DOHH2 (cell line): Measurements from ENCODE around the gene CDC42BPA.

Experiments used
- H3F3A ChIP-seq: fragments of 200-600 bp; sonication (generic), shearing (Covaris generic); 2 replicates; pipeline ENCODE4 v1.6.0; 2016; ENCODE audit warnings: antibody characterized with exemption, mild to moderate bottlenecking; ENCODE audit not compliant: control insufficient read depth, insufficient read depth
- H3K27ac ChIP-seq: fragments of 200-600 bp; sonication (generic); 2 replicates; pipeline ENCODE4 v1.5.1; 2014; ENCODE audit warnings: low read depth, mild to moderate bottlenecking, low read length, moderate library complexity
- H3K27me3 ChIP-seq: fragments of 200-600 bp; sonication (generic); 2 replicates; pipeline ENCODE4 v1.6.1; 2014; ENCODE audit warnings: mild to moderate bottlenecking, low read length, mixed read lengths; ENCODE audit not compliant: control insufficient read depth
- H3K36me3 ChIP-seq: fragments of 200-600 bp; sonication (generic); 2 replicates; pipeline ENCODE4 v1.6.1; 2014; ENCODE audit warnings: mild to moderate bottlenecking, low read length, moderate library complexity, mixed read lengths; ENCODE audit not compliant: control insufficient read depth
- H3K4me1 ChIP-seq: fragments of 200-600 bp; sonication (generic); 2 replicates; pipeline ENCODE4 v1.6.1; 2014; ENCODE audit warnings: mild to moderate bottlenecking, low read length, mixed read lengths; ENCODE audit not compliant: control insufficient read depth
- H3K4me2 ChIP-seq: fragments of 200-600 bp; sonication (generic); 2 replicates; pipeline ENCODE4 v1.6.0; 2014; ENCODE audit warnings: mild to moderate bottlenecking, low read length, moderate library complexity
- H3K4me3 ChIP-seq: fragments of 200-600 bp; sonication (generic); 2 replicates; pipeline ENCODE4 v1.5.1; 2014; ENCODE audit warnings: mild to moderate bottlenecking, low read length, mixed read lengths
- H3K79me2 ChIP-seq: fragments of 200-600 bp; sonication (generic); 2 replicates; pipeline ENCODE4 v1.6.1; 2014; ENCODE audit warnings: mild to moderate bottlenecking, low read length, mixed read lengths; ENCODE audit not compliant: control insufficient read depth
- H3K9me2 ChIP-seq: fragments of 200-600 bp; sonication (generic); replicated peaks from 2 replicates; pipeline ENCODE4 v1.6.1; 2014; ENCODE audit warnings: mild to moderate bottlenecking, low read length, mixed read lengths; ENCODE audit not compliant: control insufficient read depth
- H3K9me3 ChIP-seq: fragments of 200-600 bp; sonication (generic); 2 replicates; pipeline ENCODE4 v1.6.1; 2014; ENCODE audit warnings: antibody characterized with exemption, low read length, mixed read lengths; ENCODE audit not compliant: control insufficient read depth, insufficient read depth
- H4K20me1 ChIP-seq: fragments of 200-600 bp; sonication (generic); 2 replicates; pipeline ENCODE4 v1.6.0; 2014; ENCODE audit warnings: low read depth, mild to moderate bottlenecking, antibody characterized with exemption, low read length, moderate library complexity; ENCODE audit not compliant: control insufficient read depth, insufficient read depth
- CTCF ChIP-seq: fragments of 200-600 bp; sonication (generic); IDR thresholded peaks from one replicate; pipeline ENCODE4 v1.5.1; 2014; ENCODE audit warnings: antibody characterized with exemption, mild to moderate bottlenecking, low read depth, low read length; ENCODE audit not compliant: poor library complexity, severe bottlenecking
- EZH2phosphoT487 ChIP-seq: fragments of 200-600 bp; sonication (generic); IDR thresholded peaks from 2 replicates; pipeline ENCODE4 v1.6.1; 2017; ENCODE audit warnings: borderline replicate concordance, mild to moderate bottlenecking, antibody characterized with exemption, low read length, moderate library complexity, mixed read lengths

The CDC42BPA gene

DNA sequence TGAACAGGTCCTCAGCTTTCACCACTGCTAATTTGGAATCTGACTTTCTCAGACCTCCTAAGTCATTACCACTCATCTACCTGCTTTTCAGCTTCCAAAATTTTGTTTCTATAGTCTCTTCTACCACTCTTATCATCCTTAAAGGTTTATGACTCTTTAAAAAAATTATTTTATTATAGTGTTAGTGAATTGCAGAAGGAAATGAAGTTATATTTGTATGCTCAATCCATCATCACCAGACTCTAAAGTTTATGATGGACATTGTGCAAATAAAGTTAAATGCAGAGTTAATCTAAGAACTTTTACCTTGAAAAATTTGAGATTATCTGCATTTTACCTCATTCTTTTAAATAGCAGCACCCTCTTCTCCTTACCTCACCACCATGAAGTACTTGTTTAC is 14.6 kb downstream of the CDC42BPA start:
- H3K4me3 ChIP-seq: no peak overlapping the region
- no peaks in the 10 kb centered on the region for H3K9me2 ChIP-seq
- no peaks in the 10 kb centered on the region for H3K79me2 ChIP-seq
- TF ChIP-seq EZH2phosphoT487 (no peak), CTCF (no peak)
- H3K9me3 ChIP-seq: no peaks in the 10 kb centered on the region
- H3K36me3 ChIP-seq: no peaks in the 10 kb centered on the region
- H4K20me1 ChIP-seq: no peaks in the 10 kb centered on the region
- H3K27ac ChIP-seq: no peak overlapping the region
- H3K4me2 ChIP-seq: no peak overlapping the region
- no peaks in the 10 kb centered on the region for H3F3A ChIP-seq
- no peaks in the 10 kb centered on the region for H3K27me3 ChIP-seq
- no peaks in the 10 kb centered on the region for H3K4me1 ChIP-seq

GRCh38 chr1:227300682-227301081 is 17.6 kb downstream of the CDC42BPA start:
- Histone ChIP-seq H3K36me3 (no peaks in the 10 kb centered on the region), H3K27ac (no peak overlapping the region), H3K4me2 (no peak overlapping the region), H3K79me2 (no peaks in the 10 kb centered on the region), H3F3A (no peaks in the 10 kb centered on the region), H3K4me1 (no peaks in the 10 kb centered on the region), H4K20me1 (no peaks in the 10 kb centered on the region), H3K9me2 (no peaks in the 10 kb centered on the region), H3K27me3 (no peaks in the 10 kb centered on the region), H3K9me3 (no peaks in the 10 kb centered on the region), H3K4me3 (no peak overlapping the region)
- TF ChIP-seq CTCF: no peak
- TF ChIP-seq EZH2phosphoT487: no peak

DNA sequence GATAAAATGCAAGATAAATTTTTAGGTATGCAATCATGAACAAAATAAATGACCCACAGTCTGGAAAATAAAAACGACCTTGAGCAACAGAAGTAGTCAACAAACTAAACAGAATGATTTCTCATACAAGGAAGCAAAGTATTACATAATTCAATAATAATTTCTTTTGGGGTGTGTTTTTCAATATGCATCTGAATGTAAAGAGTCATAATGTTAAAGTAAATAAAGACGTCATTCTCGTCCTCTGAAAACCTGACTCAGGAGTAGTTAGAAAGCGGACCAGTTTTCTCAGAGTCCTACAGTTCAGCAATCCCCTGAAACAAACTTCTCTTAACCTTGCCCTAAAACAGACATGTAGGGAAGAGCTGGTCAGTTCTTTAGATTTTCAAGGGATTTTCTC is 18.6 kb downstream of the CDC42BPA start:
- H3K4me2 ChIP-seq: no peak overlapping the region

More for the DNA sequence above, 18.6 kb downstream of the CDC42BPA start:
- Histone ChIP-seq H3F3A (no peaks in the 10 kb centered on the region), H3K27ac (no peak overlapping the region), H3K27me3 (no peaks in the 10 kb centered on the region), H3K4me3 (no peak overlapping the region), H3K9me3 (no peaks in the 10 kb centered on the region), H3K9me2 (no peaks in the 10 kb centered on the region), H3K36me3 (no peaks in the 10 kb centered on the region), H3K79me2 (no peaks in the 10 kb centered on the region), H3K4me1 (no peaks in the 10 kb centered on the region), H4K20me1 (no peaks in the 10 kb centered on the region)
- TF ChIP-seq CTCF (no peak), EZH2phosphoT487 (no peak)
